Lower leg skin (tissue), 3 donors: ENCODE results near the gene SMIM29.

Source experiments
- CTCF ChIP-seq, 3 donors: fragments of 450-650 bp; IDR thresholded peaks; one replicate each; pipeline ENCODE4 v1.5.1; 2016; ENCODE audit warnings: antibody characterized with exemption in 3 of 3, mild to moderate bottlenecking in 3 of 3, moderate library complexity in 2 of 3
- POLR2A ChIP-seq, 2 donors: fragments of 450-650 bp; IDR thresholded peaks; one replicate each; pipeline ENCODE4 v1.6.1; 2016 to 2017; ENCODE audit warnings: antibody characterized with exemption in 2 of 2, mild to moderate bottlenecking in 1 of 2, moderate library complexity in 1 of 2

- TF ChIP-seq CTCF (IDR thresholded peaks at IDR 0.05) (no peak), POLR2A (IDR thresholded peaks at IDR 0.05) (no peak)
These were observed 12.7 kb downstream of the SMIM29 start for GRCh38 chr6:34236131-34236442.
